HEK293 (cell line): ENCODE measurements around the gene FAM228B.

Experiments
- CTCF ChIA-PET: fragments of 350-600 bp; formaldehyde crosslinking; extraction: SDS; loops from one replicate; lab custom pipeline; 2021; ENCODE audit warnings: antibody characterized with exemption; lab: Yijun Ruan, JAX
- POLR2A ChIA-PET: fragments of 300-600 bp; formaldehyde crosslinking; extraction: SDS; loops from one replicate; lab custom pipeline; 2020; ENCODE audit warnings: antibody characterized with exemption, inconsistent platforms; lab: Yijun Ruan, JAX
- H3K27ac ChIP-seq: fragments of 200-500 bp; sonication (Bioruptor generic); 2 replicates; pipeline ENCODE4 v1.5.1; 2014; ENCODE audit warnings: low read depth, low read length, control low read depth, inconsistent platforms; ENCODE audit errors: extremely low read depth
- H3K36me3 ChIP-seq, 2 experiments: fragments of 200-500 bp in 1 of 2; sonication (Bioruptor generic) in 1 of 2; 1 replicate in 1 of 2; 2 replicates in 1 of 2; pipeline ENCODE4 v1.5.1; 2014 to 2017; ENCODE audit warnings: inconsistent platforms in 2 of 2, low read length in 2 of 2; ENCODE audit not compliant: control insufficient read depth in 2 of 2, insufficient read depth in 1 of 2
- H3K4me1 ChIP-seq: fragments of 200-500 bp; sonication (Bioruptor generic); 2 replicates; pipeline ENCODE4 v1.5.1; 2014; ENCODE audit warnings: mild to moderate bottlenecking, low read length, inconsistent platforms; ENCODE audit not compliant: control insufficient read depth, insufficient read depth
- H3K4me3 ChIP-seq: 2 replicates; pipeline ENCODE4 v1.5.1; 2011; ENCODE audit warnings: low read depth, mild to moderate bottlenecking, control low read depth, low read length, moderate library complexity
- H3K9me3 ChIP-seq: fragments of 200-500 bp; sonication (Bioruptor generic); 2 replicates; pipeline ENCODE4 v1.5.1; 2014; ENCODE audit warnings: low read depth, low read length, inconsistent platforms; ENCODE audit not compliant: control insufficient read depth, insufficient read depth
- GLIS1 ChIP-seq: fragments of 450-650 bp; formaldehyde crosslinking; IDR thresholded peaks from 2 replicates; pipeline ENCODE4 v1.5.1; 2016; ENCODE audit warnings: missing biosample characterization, missing genetic modification characterization
- GLIS2 ChIP-seq: fragments of 450-650 bp; formaldehyde crosslinking; IDR thresholded peaks from 2 replicates; pipeline ENCODE4 v1.5.1; 2016; ENCODE audit warnings: missing biosample characterization, missing genetic modification characterization
- KLF17 ChIP-seq: fragments of 450-650 bp; formaldehyde crosslinking; IDR thresholded peaks from 2 replicates; pipeline ENCODE4 v1.5.1; 2016; ENCODE audit warnings: missing biosample characterization, missing genetic modification characterization
- KLF8 ChIP-seq: fragments of 450-650 bp; formaldehyde crosslinking; IDR thresholded peaks from 2 replicates; pipeline ENCODE4 v1.5.1; 2016; ENCODE audit warnings: missing biosample characterization, missing genetic modification characterization
- KLF9 ChIP-seq: fragments of 450-650 bp; formaldehyde crosslinking; IDR thresholded peaks from 2 replicates; pipeline ENCODE4 v1.5.1; 2016; ENCODE audit warnings: missing biosample characterization, missing genetic modification characterization, low read depth
- PATZ1 ChIP-seq: fragments of 450-650 bp; formaldehyde crosslinking; IDR thresholded peaks from 2 replicates; pipeline ENCODE4 v1.5.1; 2016; ENCODE audit warnings: missing biosample characterization, missing genetic modification characterization
- SP3 ChIP-seq: fragments of 450-650 bp; formaldehyde crosslinking; IDR thresholded peaks from 2 replicates; pipeline ENCODE4 v1.5.1; 2016; ENCODE audit warnings: missing biosample characterization, missing genetic modification characterization
- ZBTB10 ChIP-seq: fragments of 450-650 bp; formaldehyde crosslinking; IDR thresholded peaks from 2 replicates; pipeline ENCODE4 v1.5.1; 2016; ENCODE audit warnings: missing biosample characterization, missing genetic modification characterization
- ZBTB17 ChIP-seq: fragments of 450-650 bp; formaldehyde crosslinking; IDR thresholded peaks from 2 replicates; pipeline ENCODE4 v1.5.1; 2016; ENCODE audit warnings: missing biosample characterization, missing genetic modification characterization
- ZBTB20 ChIP-seq: fragments of 450-650 bp; formaldehyde crosslinking; IDR thresholded peaks from 2 replicates; pipeline ENCODE4 v1.5.1; 2016; ENCODE audit warnings: missing biosample characterization, missing genetic modification characterization
- ZFP69B ChIP-seq: fragments of 450-650 bp; formaldehyde crosslinking; IDR thresholded peaks from 2 replicates; pipeline ENCODE4 v1.5.1; 2016; ENCODE audit warnings: missing biosample characterization, missing genetic modification characterization
- ZNF18 ChIP-seq: fragments of 450-650 bp; formaldehyde crosslinking; IDR thresholded peaks from 2 replicates; pipeline ENCODE4 v1.5.1; 2016; ENCODE audit warnings: missing biosample characterization, missing genetic modification characterization
- ZNF335 ChIP-seq: fragments of 450-650 bp; formaldehyde crosslinking; conservative IDR thresholded peaks from 2 replicates; pipeline ENCODE4 v1.5.1; 2016; ENCODE audit warnings: missing biosample characterization, missing genetic modification characterization
- ZNF488 ChIP-seq: fragments of 450-650 bp; formaldehyde crosslinking; IDR thresholded peaks from 2 replicates; pipeline ENCODE4 v1.5.1; 2016; ENCODE audit warnings: missing biosample characterization, missing genetic modification characterization
- ZNF518A ChIP-seq: fragments of 450-650 bp; formaldehyde crosslinking; conservative IDR thresholded peaks from 2 replicates; pipeline ENCODE4 v1.5.1; 2016; ENCODE audit warnings: low read depth, missing biosample characterization, missing genetic modification characterization
- ZNF600 ChIP-seq: fragments of 450-650 bp; formaldehyde crosslinking; IDR thresholded peaks from 2 replicates; pipeline ENCODE4 v1.5.1; 2016; ENCODE audit warnings: missing biosample characterization, missing genetic modification characterization
- ZNF692 ChIP-seq: fragments of 450-650 bp; formaldehyde crosslinking; IDR thresholded peaks from 2 replicates; pipeline ENCODE4 v1.5.1; 2016; ENCODE audit warnings: missing biosample characterization, missing genetic modification characterization
- ZNF76 ChIP-seq: fragments of 450-650 bp; formaldehyde crosslinking; IDR thresholded peaks from 2 replicates; pipeline ENCODE4; 2016; ENCODE audit warnings: low read depth, missing biosample characterization, missing genetic modification characterization, borderline replicate concordance
- ZSCAN30 ChIP-seq: fragments of 450-650 bp; IDR thresholded peaks from 2 replicates; pipeline ENCODE4 v1.5.1; 2018; ENCODE audit warnings: missing biosample characterization, mild to moderate bottlenecking, missing genetic modification characterization, moderate library complexity

FAM228B gene

GRCh38 chr2:24076849-24077534, 46.3 kb upstream of the FAM228B start:
- ChIA-PET CTCF (interaction anchor here (0.6 to 1.0 kb wide), 4 partner anchors 55 to 297 kb away, joined by 3 to 4 read pairs (median 4); partner anchors contain the start of gene ATAD2B), POLR2A (interaction anchor here (0.5 to 2.3 kb wide), 24 partner anchors 8 to 1299 kb away, joined by 3 to 41 read pairs (median 4); partner anchors contain the start of genes ATAD2B, FAM228B, ITSN2 and TP53I3)
- TF ChIP-seq GLIS2 (tag by site-specific recombination) (peak; percentile 92), PATZ1 (peak; percentile 89), KLF8 (tag by site-specific recombination) (peak; percentile 8; the same call in 1 of the 2 replicates), ZBTB20 (tag by site-specific recombination) (peak; percentile 48; the same call in 1 of the 2 replicates), ZNF76 (tag by site-specific recombination) (no peak), ZNF18 (tag by site-specific recombination) (peak; percentile 55), ZFP69B (peak; percentile 92), KLF17 (tag by site-specific recombination) (0 out of 2 replicates have a peak, but pooled peaks have one; percentile 22), KLF9 (tag by site-specific recombination) (peak; percentile 79), ZNF692 (peak; percentile 87), ZBTB10 (0 out of 2 replicates have a peak, but pooled peaks have one; percentile 32), SP3 (tag by site-specific recombination) (peak; percentile 37), GLIS1 (peak; percentile 17; the same call in 1 of the 2 replicates), ZNF335 (tag by site-specific recombination) (peak; percentile 87), ZNF600 (tag by site-specific recombination) (0 out of 2 replicates have a peak, but pooled peaks have one; percentile 36), ZSCAN30 (tag by site-specific recombination) (no peak), ZNF518A (tag by site-specific recombination) (no peak), ZNF488 (no peak), ZBTB17 (tag by site-specific recombination) (peak; percentile 26; the same call in 1 of the 2 replicates)
- peak overlapping the region; percentile 47; the same call in 1 of the 2 replicates for H3K27ac ChIP-seq
- H3K4me1 ChIP-seq = peaks cover 7% of the 10 kb centered on the region; the same call in 1 of the 2 replicates
- no peaks in the 10 kb centered on the region for H3K9me3 ChIP-seq
- peak overlapping the region; percentile 95 for H3K4me3 ChIP-seq
- H3K36me3 ChIP-seq = peaks cover 15 to 53% of the 10 kb centered on the region in 2 experiments
